Measurements from ENCODE around the gene ACCS.

ACCS gene

DNA sequence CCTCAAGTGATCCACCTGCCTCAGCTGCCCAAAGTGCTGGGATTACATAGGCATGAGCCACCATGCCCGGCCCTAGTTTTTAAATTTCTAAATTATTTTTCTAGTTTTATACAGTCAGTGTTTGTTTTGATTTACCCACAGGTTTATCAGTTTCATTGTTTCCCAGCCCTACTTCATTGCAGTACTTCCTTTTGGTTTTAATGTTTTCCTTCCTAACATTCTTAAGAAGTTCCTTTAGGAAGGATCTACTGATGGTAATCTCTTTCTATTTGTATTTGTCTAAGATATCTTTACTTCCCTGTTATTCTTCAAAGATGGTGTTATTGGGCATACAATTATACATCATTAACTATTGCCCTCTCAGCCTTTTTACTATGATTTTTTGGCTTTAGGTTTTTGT, 24.5 kb downstream of the ACCS start:
- DNase-seq (ENCODE audit: low read depth), result no peak

DNA sequence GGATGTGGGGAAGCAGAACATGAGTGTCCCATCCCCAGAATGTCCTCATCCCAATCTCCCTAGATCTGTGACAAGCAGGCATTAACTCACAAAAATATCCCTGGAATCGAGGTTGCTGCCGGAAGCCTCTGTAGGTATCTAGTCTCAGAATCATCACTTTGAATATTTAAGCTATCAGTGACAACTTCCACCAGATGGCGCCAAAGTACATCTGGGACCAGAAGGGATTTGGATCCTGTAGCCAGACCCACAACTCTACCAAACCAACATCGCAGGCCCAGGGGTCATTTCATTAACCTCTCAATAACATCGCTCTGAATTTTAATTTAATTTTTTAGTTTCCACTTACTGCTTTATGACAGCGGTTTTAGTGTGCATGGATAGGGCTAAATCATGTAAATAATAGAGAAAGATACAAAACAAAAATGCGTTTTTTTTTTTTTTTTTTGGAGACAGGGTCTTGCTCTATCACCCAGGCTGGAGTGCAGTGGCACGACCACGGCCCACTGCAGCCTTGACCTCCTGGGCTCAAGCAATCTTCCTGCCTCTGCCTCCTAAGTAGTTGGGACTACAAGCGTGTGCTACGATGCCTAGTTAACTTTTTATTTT, 28.3 kb downstream of the ACCS start:
- DNase-seq (ENCODE audit: low read depth), result peak; percentile 35

DNA sequence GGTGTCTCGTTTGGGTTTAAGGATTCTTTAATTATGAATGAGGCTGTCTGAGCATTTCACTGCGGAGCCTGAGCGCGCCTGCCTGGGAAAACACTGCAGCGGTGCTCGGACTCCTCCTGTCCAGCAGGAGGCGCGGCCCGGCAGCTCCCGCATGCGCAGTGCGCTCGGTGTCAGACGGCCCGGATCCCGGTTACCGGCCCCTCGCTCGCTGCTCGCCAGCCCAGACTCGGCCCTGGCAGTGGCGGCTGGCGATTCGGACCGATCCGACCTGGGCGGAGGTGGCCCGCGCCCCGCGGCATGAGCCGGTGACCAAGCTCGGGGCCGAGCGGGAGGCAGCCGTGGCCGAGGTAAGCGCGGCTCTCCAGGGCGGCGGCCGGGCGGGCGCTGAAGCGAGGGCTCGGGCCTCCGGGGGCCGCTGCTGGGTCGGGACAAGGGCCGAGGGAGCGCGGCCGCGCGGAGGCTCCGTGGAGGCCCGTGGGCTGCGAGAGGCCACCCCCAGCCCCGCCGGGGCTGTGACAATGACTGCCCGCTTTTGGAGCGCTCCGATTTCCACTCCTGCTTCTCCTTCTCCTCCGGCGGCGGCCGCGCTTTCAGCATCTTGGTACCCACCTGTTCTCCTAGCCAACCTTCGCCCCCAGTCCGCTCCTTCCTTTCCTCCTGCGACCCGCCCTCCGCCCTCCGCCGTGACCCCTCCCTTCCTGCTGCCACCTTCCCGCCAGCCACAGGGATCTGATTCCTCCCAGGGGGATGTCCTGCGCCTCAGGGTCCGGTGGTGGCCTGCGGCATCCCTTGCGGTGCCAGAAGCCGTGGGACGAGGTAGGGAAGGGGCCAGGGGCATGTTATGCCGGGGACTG, 29.7 kb downstream of the ACCS start, which contains the start of gene EXT2:
Gene EXT2, plus strand, starts transcription at position 173 of the 854 bp plus-strand sequence. CDS start 12,035 bp downstream, outside the sequence.
- DNase-seq (ENCODE audit: low read depth), result peak; percentile 32

DNA sequence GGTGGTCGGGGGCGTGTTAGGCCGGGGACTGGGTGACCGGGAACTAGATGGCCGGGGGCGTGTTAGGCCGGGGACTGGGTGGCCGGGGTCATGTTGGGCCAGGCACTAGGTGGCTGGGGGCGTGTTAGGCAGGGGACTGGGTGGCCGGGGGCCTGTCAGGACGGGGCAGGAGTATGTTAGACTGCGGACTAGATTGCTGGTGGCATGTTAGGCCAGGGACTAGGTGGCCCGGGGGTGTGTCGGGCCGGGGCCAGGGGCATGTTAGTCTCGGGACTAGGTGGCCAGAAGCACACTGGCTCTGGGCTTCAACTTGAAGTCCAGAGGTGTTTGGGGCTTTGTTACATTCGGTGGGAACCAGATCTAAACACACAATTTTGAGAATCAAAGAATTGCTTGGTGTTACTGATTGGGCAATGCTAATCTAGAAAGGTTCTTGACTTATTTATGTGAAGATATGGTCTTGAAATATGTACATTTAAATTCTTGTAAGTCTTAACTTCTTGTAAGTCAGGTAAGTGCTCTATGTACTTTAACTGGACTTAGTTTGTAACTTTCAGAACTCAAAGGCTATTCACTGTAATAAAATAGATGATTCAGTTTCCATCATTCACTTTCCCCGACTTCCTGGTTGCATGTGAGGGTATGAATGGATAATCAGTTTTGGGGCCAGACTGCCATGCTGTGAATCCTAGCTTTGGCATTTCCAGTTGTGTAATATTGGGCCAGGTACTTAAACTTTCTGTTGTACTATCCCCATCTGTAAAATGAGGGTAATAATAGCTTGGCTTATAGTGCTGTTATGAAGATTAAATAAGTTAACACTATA, 30.5 kb downstream of the ACCS start:
- DNase-seq (ENCODE audit: low read depth), result no peak

DNA sequence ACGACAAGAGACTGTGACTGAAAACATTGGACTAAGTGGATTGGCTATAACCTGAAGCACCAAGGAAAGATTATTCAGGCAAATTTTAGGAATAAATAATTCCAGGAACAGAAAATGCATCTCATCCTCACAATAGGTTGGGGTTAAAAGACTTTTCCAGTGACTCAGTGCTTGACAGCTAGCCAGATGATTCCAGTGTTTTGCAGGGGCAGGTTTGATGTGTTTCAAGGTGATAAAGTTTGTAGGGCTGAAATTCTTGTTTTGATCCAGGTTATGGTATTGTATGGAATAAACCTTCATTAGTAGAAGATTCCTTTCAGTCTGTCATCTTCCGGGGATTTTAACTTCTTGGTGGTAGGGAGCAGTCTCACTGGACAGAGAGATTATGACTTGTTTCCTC, 31.8 kb downstream of the ACCS start:
- no peak for DNase-seq (ENCODE audit: low read depth)

DNA sequence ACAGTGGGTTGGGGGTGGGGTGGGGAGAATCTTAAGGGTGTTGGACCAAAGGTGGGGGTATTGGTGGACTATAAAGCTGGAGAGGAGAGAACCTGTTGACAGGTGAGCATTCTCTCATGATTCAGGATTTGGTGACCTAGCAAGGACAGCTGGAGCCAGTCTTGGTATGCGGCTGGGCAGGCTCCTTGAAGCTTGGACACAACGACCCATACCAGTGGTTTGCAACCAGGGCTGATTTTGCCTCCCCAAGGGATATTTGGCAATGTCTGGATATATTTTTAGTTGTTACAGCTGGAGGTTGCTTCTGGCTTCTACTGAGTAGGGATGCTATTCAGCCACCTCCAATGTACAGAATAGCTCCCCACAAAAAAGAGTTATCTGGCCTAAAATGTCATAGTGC, 35.0 kb downstream of the ACCS start:
- no peak for DNase-seq (ENCODE audit: low read depth)

DNA sequence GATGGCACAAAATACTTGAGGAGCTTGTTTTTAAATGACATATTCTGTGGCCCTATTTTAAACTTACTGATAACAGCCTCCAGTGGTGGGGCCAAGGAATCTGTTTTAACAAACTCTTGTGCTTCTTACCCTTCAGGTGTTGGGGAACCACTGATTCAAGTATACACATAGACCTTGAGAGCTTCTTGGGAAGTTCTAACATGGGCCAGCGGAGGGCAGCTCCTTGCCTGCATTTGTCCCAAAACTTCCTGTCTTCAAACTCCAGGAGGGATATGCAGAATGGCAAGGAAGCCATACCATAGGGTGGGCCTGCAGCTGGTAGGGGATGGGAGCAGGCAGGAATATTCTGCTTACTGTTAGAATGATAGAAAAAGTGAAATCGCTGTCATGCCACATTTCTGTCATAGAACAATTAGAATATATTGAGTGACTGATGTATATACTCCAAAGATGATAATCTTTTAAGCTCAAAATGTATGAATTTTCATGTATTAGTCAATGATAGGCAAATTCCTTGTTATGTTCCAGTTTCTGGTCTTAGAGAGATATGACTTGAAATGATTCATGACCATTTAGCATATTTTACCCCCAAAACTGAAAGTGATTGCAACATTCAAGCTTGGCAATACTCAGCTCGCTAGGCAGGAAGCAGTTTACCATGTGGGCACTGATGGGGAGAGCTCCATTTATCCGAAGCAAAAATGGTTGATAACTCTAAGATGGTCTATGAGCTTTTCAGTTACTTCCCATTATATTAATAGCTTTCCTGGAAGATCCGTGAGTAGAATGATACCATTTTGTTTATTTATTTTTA, 38.6 kb downstream of the ACCS start:
- no peak for DNase-seq (ENCODE audit: low read depth)

DNA sequence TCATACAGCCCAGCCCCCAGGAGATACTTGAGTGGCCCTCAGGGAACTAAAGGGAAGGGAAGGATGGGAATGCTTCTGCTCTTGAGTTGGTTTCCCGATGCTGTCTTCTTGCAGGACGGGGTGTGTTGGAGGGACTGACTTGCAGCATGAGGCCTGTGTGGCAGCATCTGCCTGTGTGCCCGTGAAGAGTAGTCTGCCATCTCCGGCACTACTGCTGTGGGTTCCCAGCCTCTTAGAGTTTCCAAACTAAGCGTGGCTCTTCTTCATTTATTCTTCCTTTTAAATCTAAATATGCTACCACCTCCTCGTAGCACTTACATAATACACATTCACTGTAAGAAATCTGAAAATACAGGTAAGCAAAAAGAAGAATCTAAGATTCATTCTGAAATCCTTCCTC, 42.2 kb downstream of the ACCS start:
- no peak for DNase-seq (ENCODE audit: low read depth)

DNA sequence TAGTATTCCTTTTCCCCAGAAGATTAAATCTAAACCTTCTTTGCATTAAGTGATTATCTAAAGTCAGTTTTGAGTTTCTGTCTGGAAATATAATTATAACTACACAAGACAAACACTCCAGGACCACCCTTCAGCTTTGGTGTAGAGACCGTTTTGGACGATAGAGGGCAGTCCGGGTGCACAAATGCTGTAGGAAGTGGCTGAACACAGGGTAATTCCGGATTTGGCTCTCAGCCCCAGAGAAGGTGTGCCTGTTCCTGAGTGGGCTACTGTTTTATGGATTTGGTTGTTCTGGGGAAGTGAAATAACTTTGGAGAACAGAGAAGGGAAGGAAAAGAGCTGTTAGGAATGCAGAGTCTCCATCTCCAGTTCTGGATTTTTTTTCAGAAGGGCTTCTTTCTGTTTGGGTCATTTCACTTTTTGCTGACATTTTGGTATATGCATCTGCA, 44.2 kb downstream of the ACCS start:
- no peak for DNase-seq (ENCODE audit: low read depth)

DNA sequence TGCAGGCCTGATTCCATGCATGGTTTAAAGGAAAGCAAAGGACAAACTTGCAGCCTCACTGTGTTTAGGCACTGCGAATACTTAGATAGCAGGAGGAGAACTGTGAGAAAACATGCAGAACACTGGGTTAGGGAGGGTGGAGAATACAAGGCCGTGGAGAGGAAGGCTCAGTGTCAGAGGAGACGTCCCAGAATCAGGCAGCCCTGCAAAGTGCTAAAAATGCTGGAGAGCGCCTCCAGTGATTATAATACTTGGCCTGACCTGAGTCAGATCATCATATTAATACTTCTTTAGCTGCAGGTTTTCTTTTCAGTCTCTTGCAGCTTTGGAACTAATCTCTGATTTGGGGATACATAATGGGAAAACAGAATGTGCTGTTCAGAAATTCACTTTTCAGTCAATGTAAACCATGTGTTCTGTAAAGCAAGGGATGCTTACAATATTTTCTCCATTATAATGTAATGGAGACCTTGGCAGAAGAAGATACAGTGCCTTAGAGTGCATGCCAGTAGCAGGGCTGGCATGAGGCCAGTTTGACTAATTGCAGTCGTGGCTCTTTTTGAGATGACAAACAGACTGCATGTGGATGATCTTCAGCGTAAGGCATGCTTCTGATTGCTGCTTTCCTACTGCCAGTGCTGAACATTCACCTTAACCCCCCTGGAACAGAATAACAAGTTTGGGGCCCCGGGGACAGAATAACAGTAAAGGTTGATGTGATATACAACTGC, 46.2 kb downstream of the ACCS start:
- DNase-seq (ENCODE audit: low read depth), result no peak

DNA sequence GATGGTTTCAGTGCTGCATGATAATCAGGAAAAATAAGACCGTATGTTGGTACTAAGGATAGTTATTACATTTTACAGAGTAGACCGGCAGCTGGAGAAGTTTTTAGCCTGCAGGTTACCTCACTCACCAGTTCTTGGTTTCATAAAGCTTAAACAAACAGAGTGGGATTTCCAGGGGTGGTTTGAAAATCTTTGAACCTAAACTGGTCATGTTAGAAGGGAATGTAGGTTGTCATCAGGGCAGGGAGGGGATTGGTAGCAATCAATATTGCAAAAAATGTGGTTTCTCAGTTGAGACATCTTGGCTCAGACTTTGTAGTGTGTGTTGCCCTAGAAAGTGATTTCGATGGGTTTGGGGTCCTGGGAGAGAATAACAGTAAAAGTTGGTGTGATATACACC, 46.9 kb downstream of the ACCS start:
- DNase-seq (ENCODE audit: low read depth), result no peak

DNA sequence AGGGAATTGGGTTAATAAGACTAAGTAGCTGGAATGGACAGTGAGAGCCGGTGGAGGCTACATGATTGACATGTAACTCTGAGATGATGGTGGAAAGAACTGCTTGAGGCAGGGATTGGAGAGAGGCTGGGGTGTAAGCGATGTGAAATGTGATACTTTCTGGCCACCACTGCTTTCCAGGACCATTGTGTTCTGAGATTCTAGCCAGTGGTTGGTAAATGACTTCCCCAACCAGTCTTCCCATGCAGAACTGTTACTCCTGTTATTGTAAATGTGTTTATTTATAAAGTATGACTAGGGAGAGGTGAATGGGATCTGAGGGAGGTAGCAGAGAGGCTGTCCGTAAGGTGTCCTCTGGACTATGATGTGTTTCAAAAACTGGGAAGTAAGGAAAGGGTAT, 47.5 kb downstream of the ACCS start:
- no peak for DNase-seq (ENCODE audit: low read depth)

DNA sequence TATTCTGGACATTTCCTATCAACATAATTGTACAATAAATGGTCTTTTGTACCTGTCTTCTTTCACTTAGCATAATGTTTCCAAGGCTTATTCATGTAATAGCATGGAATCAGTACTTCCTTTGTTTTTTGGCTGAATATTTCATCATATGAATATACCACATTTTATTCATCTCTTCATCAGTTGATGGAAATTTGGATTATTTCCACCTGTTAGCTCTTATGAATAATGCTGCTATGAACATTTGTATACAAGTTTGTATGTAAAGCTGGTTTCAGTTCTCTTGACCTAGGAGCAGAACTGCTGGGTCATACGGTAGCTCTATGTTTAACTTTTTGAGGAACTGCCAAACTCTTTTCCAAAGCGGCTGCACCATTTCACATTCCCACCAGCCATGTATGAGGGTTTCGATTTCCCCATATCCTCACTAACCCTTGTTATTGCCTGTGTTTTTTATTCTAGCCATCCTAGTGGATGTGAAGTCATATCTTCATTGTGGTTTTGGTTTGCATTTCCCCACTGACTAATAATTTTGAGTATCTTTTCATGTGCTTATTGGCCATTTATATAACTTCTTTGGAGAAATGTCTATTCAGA, 50.3 kb downstream of the ACCS start:
- no peak for DNase-seq (ENCODE audit: low read depth)

DNA sequence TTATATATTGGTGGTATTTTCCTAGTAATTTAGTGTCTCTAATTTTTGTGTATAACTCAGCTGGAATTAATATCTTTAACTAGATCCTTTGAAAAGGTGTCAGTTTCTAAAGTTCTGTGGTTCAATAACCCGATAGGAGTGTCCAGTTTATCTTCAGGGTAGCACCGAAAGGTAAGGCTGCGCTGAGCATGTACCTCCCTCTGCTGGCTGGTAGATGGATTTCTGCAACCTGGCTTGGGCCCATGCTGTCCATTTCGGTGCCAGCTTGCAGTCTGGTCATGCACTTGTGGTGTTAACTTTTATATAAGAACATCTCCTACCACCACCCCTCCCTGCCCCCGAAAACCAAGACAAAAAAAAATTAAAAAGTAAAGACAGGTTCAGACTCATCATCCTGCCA, 54.1 kb downstream of the ACCS start:
- no peak for DNase-seq (ENCODE audit: low read depth)

DNA sequence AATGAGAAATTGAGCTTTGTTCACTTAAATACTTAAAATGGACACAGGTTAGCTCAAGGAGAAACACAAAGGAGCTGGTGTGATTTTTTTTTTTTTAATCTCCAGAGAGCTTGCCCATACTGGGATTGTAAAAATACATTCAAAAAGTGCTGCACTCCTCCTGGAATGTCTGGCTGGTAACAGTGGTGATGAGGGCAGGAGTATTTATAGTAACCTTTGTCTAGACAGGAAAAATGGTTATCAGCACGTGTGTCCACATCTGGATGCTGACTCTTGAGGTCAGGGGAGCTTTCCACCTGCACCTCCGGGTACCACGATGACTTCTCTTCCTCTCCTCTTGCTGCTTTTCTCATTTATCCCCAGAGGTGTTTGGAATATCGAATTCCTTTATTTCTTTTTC, 59.5 kb downstream of the ACCS start:
- no peak for DNase-seq (ENCODE audit: low read depth)

DNA sequence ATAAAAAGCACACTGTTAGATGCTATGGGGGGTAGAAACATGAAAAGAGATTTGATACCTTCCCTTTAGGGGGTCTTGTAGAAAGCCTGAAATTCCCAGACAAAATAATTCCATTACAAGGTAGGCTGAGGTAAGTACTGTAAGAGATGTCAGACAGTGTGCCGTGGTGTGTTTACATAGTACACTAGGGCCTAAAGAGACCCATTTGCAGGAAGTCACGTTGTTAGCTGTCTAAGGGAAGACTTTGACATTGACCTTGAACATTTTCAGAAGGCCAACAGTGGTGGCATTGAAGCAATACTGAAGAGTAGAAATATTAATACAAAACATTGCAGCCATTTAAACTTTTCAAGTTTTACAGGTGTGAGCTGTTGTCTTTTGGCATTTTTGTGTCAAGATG, 60.2 kb downstream of the ACCS start:
- DNase-seq (ENCODE audit: low read depth), result no peak

DNA sequence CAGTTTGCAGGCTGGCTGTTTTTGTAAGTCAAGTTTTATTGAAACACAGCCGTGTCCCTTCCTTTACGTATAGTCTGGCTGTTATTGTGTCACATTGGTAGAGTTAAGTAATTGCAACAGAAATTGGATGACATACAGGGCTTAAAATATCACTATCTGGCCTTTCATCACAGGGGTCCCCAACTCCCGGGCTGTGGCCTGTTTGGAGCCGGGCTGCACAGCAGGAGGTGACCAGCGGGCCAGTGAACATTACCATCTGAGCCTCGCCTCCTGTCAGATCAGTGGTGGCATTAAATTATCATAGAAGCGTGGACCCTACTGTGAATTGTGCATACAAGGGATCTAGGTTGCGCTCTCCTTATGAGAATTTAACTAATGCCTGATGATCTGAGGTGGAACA, 61.1 kb downstream of the ACCS start:
- DNase-seq (ENCODE audit: low read depth), result no peak

DNA sequence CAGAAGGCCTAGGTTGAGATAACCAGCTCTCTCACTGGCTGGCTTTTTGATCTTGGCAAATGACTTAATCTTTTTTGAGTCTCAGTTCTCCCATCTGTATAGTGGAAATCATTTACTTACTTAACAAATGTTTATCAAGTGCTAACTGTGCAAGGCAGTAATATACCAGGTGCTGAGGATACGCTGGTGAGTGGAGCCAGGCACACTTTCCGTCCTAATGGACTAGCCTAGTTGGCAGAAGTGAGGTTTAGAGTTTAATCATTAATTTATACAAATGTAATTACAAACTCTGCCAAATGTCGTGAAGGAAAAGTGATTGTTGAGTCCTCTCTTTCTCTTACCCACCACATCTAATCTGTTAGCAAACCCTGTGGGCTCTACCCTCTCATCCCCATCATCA, 62.7 kb downstream of the ACCS start:
- DNase-seq (ENCODE audit: low read depth), result no peak

DNA sequence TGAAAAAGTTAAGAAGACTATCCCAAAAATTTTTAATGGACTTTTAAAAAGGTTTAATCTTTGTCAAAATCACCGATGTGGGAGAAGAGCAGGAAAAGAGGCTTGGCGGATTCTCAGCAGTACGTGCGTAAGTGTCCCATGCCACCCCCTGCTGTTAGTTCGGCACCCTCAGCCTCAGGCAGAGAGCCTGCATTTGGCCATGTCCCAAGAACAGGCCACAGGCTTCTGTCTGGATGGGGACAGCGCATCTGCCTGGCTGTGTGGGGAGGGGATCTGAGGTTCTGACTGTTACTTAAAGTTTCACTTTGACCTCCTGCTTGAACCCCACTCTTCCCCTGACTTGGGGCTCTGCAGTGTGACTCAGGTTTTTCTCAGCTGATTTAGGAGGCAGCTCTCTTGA, 64.7 kb downstream of the ACCS start:
- DNase-seq (ENCODE audit: low read depth), result no peak

DNA sequence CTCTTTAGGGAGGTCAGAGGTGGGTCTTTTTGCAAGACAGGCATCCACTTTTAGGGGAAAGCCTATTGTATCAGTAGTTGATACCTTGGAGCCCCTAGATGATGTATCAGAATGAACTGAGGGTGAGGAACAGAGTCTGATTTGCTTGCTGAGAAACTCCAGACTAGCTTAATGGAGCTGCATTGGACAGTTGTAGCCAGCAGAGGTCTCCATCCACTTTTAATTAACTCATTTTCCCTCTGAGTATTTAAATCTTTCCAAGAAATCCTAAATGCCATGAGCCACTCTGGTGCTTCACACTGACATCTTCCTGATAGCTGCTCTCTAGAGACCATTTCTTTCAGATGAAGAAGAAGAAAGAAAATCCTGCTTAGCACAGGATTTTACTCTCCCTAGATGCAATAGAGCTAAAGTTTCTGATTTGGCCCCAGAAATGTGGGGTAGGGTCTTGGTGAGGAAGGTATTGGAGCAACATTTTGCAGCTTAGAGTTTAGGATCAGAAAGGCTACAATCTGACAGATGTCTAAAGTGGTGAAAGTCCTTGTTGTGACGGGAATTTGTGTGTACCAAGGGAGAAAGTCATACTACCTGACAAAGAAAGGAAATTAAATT, 67.4 kb downstream of the ACCS start:
- no peak for DNase-seq (ENCODE audit: low read depth)
